UCSD-AML1 (cell line): ENCODE results near the gene MZB1.
"Not testable (repeated sequence)": the region's sequence is repeated elsewhere in the genome, so short reads cannot be mapped to it uniquely, and the experiment has no call there.

Experiments
- DNase-seq: peaks from one replicate; lab custom pipeline; 2025; ENCODE audit not compliant: unreplicated experiment; lab: John Stamatoyannopoulos, UW

The MZB1 gene

DNA sequence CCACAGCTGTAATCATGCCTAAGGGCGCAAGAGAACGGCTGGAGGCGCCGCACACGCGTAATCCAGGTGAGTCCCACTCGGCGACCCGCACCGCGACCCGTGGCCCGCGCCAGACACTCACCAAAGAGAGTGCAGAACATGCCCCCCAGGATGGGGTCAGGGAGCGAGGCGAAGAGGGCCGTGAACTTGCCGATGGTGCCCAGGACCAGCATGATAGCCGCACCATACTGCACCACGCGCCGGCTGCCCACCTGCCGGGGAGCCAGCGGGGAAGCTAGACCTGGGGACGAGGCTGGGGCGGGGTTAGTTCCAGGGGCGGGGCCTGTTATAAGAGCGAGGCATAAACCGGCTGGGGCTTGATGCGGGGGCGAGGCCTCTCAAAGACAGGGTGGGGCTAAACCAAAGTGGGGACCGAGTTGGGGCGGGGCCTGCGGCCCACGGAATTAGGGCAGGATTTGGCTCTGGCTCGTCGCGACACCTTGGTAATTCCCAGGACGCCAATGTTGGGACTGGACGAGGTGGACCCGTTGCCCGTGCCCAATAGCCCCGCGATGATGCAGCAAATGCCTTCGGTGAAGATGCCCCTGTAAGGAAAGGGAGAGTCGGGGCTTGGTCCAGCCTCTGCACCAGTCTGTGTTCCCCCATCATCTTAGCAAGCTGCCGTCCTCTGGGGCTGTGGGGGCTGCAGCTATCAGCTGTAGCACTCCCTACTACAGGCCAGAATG lies 11.4 kb downstream of the MZB1 start:
- DNase-seq: no peak

DNA sequence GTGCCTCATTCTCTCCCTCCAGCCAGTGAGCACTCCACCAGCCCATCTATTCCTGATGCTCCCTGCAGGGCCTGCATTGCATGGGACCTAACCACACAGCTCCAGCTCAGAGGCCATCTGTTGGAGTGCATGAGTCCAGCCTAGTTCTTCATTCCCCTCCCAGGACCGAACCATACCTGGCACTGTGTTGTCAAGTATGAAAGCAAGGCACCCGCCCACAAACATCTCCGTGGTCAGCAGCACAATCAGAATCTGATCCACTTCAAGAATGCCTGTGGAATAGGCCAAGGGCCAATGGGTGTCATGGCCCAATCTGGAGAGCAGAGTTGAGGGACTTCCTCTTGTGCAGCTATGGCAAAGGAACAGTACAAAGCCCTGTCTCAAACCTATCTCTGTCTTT lies 12.5 kb downstream of the MZB1 start:
- no peak for DNase-seq

DNA sequence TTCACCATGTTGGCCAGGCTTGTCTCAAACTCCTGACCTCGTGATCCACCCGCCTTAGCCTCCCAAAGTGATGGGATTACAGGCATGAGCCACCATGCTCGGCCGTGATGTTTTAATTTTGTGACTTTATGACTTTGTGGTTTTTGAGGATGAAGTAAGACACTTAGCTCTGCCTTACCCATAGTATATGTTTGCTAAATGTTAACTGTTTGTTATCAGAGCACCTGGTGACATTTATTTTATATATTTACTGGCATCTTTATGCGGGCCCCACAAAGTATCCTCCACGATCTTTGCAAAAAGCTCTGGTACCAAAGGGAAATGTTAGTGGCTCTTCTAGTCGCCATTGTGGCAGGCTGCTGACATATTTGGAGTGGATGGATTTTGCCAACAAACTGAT lies 13.3 kb downstream of the MZB1 start:
- DNase-seq: no peak

DNA sequence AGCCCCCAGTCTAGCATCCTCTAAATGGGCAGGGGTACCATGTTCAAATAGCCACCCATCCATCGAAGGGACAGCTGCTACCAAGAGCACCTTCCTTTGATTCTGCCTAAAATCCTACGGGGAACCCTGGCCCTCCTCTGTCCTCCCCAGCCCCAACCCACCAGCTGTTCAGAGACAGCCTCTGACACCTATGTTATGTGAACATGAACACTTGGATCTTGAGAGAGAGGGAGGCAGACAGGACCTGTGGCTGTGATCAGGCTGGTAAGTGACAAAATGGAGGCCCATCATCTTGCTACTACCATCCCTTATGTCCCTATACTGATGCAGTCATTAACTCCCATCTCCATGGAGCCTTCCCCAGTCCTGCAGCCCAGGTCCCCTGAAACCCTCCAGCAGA lies 14.8 kb downstream of the MZB1 start:
- DNase-seq: no peak

DNA sequence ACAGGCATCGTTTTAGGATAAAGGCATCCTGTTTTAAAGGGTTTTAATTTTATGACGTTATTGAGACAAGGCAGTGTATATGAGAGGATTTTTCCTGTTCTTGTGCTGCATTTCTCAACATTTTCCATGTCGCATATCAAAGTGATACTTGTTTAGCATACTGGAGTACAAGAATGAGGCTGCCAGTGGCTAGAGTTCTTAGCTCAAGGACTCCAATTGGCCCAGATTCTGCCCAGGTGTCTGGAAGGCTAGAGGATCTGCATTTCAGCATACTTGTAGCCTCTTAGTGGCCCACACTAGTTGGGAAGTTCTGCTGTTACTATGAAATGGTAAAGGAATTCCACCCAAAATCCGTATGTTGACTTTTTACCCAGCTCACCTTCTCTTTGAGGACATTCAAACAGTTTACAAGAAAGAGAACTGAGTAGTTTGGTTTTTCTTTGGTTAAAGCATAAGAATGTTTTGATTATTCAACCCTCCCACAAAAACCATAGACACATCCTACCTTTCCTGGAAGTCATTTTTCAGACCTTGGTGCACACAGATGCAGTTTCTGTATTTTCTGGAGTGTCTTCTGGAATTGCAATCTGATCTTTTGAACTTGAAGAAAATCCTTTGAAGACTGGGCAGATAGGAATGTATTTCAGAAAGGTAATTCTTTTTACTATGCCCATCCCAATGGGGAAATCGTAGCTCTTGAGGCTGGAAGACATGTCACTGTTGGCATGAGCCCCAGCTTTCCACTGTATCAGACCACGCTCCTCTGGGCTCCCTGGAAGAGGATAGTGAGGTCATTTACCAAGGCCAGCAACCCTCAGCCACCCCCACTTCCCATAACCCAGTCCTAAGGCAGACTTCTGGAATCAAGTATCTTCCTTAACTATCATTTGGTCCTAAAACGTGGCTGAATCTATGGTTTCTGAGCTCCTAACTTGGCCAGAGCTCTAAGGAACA lies 18.0 kb downstream of the MZB1 start:
- DNase-seq: no peak

DNA sequence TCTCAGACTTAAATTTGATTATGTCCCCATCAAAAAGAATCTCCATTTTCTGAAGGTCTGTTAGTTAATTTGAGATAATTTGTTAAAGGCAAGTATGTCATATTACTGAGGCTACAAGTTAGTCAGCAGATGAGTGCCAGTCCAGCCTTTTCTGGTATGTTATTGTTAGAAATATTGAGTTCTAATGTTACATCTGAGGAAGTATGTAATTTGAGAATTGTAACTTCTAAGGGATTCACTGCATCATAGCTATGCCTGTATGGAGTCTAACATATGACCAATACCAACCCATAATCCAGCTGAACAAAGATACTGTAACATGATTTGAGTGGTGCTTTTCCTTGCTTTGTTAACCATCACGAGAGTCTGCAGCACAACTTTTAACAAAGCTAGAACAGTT lies 20.5 kb downstream of the MZB1 start:
- DNase-seq: no peak

DNA sequence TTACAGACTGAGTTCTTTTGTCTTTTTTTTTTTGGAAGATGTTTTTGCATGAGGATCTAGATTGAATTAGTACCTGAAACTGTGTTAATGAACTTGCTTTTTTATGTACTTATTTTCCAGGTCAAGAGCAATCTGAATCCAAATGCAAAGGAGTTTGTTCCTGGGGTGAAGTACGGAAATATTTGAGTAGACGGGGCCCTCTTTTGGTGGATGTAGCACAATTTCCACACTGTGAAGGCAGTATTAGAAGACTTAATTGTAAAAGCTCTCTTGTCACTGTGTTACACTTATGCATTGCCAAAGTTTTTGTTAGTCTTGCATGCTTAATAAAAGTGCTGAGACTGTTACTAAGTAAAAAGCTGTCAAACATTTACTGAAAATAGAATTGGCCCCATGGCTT lies 21.1 kb downstream of the MZB1 start:
- no peak for DNase-seq

DNA sequence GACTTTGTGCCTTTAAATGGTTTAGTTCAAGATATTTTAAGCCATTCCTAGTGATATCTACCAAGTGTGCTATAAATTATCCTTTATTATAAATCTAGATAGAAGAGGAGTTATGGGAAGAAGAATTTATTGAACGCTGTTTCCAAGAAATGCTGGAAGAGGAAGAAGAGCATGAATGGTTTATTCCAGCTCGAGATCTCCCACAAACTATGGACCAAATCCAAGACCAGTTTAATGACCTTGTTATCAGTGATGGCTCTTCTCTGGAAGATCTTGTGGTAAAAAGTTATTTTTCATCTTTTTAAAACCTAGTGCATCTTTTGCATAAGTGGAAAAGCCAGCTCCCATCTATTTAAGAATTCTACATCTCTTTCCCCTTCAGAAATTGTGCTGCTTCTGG lies 25.2 kb downstream of the MZB1 start:
- DNase-seq: no peak

DNA sequence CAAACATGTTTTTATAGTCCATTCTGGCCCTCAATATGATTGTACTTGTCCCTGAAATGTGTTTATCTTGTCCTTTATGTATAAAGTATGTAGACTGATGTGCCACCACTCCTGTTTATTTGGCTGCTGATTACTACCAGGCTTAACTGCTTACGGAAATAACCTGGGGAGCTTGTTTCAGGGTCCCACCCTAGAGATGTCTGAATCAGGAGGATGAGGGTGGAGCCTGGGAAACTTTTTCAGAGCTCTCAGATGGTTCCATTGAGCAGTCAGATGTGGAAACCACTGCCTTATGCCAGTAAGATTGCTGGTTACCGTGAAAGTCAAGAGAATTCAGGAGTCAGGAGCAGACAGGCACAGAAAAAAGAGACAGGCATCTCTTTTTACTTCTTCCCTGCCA lies 25.8 kb downstream of the MZB1 start:
- DNase-seq: no peak

DNA sequence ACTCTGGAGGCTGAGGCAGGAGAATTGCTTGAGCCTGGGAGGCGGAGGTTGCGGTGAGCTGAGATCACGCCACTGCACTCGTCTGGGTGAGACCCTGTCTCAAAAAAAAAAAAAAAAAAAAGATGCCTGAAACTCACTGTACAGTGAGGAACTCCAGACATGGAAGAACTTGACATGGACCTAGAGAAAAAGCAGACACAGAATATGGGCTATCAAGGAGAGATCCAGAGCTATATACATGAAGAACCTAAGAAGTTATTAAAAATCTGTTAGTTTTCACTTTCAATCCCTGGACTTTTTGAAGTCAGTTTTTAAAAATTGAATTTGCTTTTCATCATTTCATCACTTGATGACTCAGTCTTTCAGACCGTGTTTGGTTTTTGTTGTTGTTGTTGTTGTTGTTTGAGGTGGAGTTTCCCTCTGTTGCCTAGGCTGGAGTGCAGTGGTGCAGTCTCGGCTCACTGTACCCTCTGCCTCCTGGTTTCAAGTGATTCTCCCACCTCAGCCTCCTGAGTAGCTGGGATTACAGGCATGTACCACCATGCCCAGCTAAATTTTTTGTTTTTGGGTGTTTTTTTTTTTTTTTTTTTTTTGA lies 27.8 kb downstream of the MZB1 start:
- no peak for DNase-seq

DNA sequence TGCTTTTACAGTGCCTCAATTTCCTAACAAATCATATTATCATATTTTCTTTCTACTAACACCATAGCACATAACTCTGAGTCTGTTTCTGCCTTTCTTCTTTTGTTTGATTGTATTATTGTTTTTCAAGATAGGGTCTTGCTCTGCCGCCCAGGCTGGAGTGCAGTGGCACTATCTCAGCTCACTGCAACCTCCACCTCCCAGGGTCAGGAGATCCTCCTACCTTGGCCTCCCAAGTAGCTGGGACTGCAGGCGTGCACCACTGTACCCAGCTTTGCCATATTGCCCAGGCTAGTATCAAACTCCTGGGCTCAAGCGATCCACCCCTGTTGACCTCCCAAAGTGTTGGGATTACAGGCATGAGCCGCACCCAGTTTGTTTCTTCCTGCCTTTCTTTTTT lies 29.3 kb downstream of the MZB1 start:
- no peak for DNase-seq

DNA sequence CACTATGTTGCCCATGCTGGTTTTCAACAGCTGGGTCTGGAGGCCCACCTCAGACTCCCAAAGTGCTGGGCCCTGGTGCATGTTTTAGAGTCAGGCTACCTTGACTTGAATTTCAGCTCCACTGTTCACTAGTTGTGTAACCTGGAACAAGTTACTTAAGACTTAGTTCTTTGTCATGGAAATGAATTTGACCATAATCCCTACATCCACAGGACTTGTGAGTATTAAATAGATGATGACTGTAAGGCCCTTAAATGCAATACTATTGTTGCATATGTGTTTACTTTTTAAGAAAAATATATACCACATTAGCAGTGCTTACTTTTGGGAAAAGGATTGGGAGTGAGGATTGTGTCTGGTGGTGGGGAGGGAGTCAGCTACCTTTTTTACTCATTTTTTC lies 31.6 kb downstream of the MZB1 start:
- DNase-seq: no peak

DNA sequence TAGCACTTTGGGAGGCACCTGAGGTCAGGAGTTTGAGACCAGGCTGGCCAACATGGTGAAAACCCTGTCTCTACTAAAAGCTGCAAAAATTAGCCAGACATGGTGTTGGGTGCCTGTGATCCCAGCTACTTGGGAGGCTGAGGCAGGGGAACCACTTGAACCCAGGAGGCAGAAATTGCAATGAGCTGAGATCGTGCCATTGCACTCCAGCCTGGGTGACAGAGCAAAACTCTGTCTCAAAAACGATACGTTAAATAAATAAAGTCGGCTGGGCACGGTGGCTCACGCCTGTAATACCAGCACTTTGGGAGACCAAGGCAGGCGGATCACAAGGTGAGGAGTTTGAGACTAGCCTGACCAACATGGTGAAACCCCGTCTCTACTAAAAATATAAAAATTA lies 33.8 kb downstream of the MZB1 start:
- DNase-seq: not testable (repeated sequence)

DNA sequence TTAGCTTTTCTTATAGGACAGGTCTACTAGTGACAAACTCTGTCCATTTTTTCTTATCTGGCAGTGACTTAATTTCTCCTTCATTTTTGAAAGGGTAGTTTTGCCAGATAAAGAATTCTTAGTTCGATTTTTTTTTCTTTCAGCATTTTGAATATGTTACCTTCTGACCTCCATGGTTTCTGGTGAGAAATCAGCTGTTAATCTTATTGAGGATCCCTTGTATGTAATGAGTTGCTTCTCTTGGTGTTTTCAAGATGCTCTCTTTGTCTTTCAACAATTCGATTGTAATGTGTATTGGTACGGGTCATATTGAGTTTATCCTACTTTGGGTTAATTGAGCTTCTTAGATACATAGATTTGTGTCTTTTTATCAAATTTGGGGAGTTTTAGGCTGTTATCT lies 35.5 kb downstream of the MZB1 start:
- DNase-seq: no peak

DNA sequence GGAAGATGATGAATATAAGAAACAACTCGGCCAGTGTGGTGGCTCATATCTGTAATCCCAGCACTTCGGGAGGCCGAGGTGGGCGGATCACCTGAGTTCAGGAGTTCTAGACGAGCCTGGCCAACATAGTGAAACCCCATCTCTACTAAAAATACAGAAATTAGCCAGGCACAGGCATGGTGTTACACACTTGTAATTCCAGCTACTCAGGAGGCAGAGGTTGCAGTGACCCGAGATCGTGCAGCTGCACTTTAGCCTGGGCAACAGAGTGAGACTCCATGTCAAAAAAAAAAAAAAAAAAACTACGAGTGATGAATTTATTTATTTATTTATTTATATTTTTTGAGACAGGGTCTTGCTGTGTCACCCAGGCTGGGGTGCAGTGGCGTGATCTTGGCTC lies 41.9 kb downstream of the MZB1 start:
- DNase-seq: not testable (repeated sequence)

DNA sequence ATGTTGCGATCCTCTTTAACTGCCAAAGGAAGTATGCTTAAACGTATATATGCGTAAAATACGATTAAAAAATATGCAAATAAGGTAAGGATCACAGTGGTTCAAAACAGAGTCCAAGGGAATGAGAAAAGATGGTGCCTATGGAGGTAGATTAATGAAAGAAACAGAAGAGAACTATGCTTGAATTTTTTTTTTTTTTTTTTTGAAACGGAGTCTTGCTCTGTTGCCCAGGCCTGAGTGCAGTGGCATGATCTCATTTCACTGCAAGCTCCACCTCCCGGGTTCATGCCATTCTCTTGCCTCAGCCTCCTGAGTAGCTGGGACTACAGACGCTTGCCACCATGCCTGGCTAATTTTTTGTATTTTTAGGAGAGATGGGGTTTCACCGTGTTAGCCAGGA lies 44.3 kb downstream of the MZB1 start:
- not testable (repeated sequence) for DNase-seq

DNA sequence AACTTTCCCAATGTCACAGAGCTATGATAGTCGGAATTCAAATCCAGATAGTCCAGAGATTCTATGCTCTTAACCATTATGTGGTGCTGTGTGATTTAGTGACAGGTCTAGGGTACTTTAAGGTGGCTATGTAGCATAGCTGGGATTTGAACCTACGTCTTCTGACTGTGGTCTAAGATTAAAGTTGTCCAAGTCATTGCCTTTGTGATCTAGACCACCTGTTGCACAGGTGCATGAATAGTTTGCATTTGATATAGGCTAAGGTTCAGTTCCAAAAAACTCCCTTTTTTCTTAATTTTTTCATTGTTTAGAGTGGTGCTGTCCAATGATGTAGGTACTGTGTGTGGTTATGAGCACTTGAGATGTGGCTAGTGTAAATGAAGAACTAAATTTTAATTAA lies 45.5 kb downstream of the MZB1 start:
- no peak for DNase-seq

DNA sequence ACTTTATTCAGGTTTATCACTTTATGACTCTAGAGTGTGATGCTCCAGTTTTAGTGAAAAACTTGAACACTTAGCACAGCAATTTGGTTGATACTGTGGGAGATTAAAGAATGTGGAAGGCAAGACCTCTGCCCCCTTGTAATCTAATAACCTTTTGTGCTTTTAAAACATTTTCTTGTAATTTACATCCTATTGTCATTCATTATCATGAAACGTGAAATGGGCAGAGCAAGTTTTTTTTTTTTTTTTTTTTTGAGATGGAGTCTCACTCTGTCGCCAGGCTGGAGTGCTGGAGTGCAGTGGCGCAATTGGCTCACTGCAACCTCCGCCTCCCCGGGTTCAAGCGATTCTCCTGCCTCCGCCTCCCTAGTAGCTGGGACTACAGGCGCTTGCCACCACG lies 46.2 kb downstream of the MZB1 start:
- no peak for DNase-seq

DNA sequence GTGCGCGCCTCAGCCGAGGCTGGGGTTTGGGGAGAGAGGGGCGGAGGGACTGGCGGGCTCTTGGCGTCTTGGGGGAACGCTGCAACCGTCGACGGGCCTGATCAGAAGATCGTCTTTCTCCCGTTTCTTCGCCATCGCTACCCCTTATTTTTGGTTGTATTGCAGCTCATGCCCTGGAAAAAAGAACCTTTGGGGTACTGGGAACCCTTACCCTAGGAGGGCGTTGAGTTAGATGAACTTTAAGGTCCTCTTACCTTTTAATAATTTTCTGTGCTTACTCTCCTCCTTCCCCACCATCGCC lies 47.3 kb downstream of the MZB1 start:
- no peak for DNase-seq

DNA sequence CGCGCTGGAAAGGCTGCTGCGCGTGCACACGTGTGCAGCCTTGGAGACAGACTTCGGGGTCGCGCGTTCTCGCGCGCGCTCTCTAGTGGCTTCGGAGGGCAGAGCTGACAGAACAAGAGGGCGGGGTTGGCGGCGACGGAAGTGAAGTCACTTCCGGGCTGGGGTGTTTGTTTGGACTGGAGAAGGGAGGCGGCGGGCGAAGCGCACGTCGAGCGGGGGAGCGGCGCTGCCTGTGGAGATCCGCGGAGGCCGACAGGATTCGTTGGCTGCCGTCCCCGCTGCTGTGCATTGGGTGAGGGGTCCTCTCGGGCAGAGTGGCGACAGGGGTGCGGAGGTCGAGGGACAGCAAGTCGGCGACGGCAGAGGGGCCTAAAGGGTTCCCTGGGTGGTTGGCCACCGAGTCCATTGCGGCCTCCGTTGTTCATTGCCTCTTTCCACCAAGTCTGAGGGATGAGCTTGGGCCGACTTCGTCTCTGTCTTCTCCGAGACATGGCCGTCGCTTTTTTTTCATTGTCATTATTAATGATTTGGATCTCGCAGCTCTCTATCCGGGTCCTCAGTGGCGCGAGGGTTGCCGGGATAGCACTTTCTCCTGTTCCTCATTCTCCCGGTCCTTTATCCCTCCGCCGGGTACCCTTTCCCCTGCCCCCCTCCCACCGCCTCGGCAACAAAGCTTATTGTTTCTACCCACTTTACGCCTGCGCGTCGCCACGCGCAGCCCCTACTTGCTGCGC lies 47.9 kb downstream of the MZB1 start, which contains the start of gene PAIP2:
PAIP2 (plus strand) TSS at position 166 of the 734 bp plus-strand sequence. CDS start 21,931 bp downstream, outside the sequence.
- peak; percentile 96 for DNase-seq

DNA sequence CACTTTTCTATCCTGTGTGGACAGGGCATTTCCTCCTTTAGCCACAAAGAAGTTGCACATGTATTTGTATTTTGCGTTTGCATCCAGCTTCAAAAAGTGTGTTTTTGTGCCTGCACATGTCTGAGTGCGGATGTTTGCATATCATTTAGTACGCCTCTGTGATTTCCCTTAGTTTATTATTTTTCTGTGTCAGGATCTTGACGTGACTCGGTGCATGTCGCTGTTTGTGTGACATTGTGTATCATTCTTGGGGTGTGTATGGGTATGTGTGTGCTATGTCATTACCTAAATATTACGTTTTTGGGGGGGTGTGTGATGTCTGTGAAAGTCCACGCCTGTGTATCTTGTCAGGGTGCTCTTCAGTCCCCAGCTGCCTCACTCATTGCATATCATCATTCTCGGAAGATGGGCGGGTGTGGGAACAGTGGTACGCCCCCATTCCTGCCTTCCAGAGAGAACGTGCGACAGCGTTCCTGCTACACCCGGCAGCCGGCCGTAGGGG lies 48.5 kb downstream of the MZB1 start:
- no peak for DNase-seq
